ENCODE measurements around the gene SYT9.
A peak's percentile ranks its signal among the peaks of the same experiment; 100 is the strongest.

SYT9 gene, protein sequence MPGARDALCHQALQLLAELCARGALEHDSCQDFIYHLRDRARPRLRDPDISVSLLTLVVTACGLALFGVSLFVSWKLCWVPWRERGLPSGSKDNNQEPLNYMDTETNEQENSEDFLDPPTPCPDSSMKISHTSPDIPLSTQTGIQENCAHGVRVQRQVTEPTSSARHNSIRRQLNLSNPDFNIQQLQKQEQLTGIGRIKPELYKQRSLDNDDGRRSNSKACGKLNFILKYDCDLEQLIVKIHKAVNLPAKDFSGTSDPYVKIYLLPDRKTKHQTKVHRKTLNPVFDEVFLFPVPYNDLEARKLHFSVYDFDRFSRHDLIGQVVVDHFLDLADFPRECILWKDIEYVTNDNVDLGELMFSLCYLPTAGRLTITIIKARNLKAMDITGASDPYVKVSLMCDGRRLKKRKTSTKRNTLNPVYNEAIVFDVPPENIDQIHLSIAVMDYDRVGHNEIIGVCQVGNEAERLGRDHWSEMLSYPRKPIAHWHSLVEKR
- long read RNA-seq, donor 1, result 0 reads
- long read RNA-seq, donor 2, result 0 reads
- long read RNA-seq, donor 3, result 0 reads
- long read RNA-seq, donor 4, result 0 reads
- long read RNA-seq, donor 5, result 0 reads
- long read RNA-seq, donor 6, result 0 reads
- long read RNA-seq, donor 7, result 0 reads
- long read RNA-seq, donor 8, result 0 reads

DNA sequence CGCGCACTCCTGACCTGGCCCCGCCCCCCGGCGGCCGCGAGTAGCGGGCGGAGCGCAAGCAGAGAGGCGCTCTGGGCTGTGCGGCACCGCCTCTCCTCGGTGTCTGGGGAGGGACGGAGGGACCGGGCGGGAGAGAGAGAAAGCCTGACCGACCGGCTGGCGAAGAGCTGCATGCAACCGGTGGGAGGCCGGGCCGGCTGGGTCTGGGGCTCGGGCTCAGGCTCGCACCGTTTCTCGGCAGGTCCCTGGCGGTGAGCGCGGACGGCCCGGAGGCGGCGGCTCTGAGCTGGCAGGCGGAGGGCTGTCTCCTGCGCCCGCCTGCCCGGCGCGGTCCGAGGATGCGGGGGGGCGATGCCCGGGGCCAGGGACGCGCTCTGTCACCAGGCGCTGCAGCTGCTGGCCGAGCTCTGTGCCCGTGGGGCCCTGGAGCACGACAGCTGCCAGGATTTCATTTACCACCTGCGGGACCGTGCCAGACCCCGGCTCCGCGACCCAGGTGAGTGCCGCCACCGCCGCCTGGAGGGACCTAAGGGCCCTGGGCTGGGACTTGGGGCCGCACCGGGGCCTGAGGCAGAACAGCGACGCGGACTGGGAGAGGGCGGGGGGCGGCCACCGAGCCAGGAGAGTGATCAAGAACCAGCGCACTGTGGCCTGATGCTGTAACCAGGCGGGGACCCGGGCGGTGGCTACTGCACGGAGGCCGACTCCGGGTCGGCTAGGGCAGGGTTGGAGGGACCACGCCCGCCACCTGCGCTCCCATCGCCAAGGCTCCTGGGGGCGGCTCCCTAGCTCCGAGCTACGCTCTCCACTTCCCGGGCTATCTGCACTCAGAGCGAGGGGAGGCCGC lies at the start of gene SYT9:
SYT9 (plus strand) TSS at position 69 of the 847 bp plus-strand sequence; CDS start at position 352, 283 bp downstream.
- peak; percentile 86 for DNase-seq

DNA sequence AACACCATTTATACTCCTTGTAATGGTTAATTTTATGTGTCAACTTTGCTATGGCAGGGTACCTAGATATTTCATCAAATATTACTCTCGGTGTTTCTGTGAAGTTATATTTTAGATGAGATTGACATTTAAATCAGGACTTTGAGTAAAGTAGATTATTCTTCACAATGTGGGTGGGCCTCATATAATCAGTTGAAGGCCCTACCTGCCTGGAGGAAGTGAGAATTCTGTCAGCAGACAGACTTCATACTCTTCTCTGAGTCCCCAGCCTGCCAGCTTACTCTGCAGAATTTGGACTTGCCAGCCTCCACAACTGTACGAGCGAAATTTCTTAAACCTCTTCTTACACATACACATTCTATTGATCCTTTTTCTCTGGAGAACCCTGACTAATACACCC lies 49.3 kb upstream of the SYT9 start:
- DNase-seq, result no peak

DNA sequence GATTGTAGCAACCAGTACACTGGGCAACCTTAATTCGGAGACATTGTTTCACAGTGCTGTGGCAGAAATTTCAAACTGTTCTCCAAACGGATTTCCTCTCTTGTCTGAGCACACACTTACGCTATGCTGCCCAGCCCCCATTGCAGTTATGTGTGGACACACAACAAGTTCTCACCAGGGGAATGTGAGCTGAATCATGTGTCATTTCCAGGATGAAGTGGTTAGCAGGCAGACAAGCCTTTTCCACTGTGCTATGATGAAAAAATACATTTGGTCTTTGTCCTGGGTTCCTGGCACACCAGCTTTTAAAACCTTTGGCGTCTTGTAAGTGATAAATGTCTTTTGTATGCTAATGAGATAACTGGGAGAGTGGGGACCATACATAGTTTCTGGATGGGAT lies 46.9 kb upstream of the SYT9 start:
- DNase-seq, result no peak

DNA sequence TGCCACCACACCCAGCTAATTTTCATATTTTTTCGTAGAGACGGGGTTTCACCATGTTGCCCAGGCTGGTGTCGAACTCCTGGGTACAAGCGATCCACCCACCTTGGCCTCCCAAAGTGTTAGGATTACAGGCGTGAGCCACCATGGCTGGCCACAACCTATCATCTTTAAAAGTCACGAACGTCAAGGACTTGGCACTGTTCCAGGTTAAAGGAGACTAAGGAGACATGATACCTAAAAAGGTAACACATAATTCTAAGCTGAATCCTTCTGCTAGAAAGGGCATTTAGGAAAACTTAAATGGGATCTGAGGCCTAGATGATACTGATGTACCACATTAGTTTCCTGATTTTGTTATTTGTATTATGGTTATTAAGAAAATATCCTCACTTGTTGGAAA lies 43.3 kb upstream of the SYT9 start:
- no peak for DNase-seq

DNA sequence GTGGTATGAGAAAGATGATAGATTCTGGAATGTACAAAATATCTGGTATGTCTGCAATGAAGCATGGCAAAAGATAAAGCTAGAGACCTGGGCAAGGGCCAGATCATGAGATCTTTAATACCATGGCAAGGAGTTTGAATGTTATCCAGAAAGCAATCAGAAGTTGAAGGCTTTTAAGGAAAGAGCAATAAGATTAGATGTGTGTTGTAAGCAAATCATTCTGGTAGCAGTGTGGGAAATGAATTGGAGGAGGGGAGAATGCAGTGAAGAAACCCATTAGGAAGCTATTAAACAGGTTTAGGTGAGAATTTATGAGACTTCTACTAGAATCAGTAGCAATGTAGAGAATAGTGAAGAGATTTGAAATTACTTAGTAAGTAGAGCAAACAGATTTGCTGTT lies 32.2 kb upstream of the SYT9 start:
- no peak for DNase-seq

DNA sequence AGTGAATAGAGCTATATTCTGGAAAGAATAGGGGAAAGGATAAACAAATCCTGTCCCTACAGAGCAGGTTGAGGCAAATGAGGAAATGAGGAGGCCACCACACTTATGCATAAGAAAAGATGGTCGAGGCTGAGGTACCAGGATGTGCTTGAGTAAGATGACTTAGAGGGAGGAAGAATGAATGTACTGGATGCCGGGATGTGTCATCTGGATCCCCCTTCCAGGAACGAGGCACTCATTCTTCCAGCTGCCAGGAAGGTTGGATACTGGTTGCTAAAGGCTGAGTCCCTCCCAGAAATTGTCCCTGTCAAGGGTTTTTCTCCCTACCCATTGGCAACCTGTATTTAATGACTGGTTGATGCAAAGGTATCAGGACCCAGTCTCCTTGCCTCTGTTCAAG lies 31.1 kb upstream of the SYT9 start:
- DNase-seq, result no peak

DNA sequence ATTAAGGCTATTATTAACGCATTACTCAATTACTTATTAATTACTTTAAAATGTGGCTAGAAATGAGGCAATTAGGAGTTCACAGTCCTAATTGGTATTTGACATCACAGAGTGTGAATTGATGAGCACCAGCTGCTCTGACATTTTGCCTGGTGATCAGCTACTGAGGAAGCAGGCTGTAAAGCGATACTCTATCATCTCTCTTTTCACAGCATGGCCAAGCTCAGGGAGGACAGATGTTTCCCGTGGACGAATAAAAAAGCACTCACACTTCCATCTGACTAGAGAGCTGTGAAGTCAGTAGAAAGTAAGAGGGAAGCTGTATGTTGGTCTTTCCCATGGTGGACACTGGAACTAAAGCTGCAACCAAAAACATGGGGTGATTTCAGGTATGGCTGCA lies 29.1 kb upstream of the SYT9 start:
- DNase-seq, result no peak

DNA sequence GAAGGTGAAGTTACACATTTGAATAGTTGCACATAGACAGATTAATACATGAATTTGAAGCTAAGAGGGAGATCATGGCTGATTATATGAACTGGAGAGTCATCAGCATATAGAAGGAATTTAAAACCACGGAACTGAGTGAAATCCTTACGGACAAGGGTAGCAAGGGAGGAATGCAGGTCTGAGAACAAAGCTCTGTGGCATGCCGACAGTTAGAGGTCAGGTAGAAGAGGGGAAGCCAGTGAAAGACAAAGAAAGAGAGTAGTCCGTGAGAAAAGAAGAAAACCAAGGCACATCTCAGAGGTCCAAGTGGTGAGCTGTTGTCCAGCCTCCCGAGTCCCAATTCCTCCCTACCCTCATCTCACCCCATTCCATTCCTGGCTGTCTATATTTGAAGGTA lies 11.8 kb upstream of the SYT9 start:
- DNase-seq, result no peak

DNA sequence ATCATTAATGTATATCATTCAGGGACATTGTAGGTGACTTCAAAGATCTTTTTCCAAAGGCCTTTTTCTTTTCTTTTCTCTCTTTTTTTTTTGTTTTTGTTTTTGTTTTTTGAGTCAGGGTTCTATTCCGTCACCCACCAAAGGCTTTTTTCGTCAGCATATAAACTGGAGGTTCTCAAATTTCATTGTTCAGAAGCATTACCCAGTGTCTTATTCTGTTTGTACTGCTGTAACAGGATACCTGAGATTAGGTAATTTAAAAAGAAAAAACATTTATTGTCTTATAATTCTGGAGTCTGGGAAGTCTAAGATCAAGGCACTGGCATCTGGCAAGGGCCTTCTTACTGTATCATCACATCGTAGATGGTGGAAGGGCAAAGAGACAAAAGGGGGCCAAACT lies 6.4 kb upstream of the SYT9 start:
- no peak for DNase-seq

DNA sequence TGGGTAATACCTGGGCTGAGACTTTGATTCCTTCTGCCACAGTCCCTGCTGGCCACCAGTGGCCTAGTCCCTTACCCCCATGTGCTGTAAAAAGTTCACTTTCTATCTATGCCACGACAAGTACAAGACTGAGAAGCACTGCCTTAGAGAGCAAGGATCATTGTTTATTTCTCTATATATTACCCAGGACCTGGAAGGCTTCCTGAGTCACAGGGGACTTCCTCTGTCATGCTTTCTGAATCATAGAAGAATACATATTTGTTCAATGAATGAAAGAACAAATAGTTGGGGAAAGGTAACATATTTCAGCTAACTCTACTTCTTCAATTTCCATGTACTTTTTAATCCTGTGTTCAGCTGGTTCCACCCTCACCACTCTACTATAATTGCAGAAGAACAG lies 5.5 kb upstream of the SYT9 start:
- DNase-seq, result no peak

DNA sequence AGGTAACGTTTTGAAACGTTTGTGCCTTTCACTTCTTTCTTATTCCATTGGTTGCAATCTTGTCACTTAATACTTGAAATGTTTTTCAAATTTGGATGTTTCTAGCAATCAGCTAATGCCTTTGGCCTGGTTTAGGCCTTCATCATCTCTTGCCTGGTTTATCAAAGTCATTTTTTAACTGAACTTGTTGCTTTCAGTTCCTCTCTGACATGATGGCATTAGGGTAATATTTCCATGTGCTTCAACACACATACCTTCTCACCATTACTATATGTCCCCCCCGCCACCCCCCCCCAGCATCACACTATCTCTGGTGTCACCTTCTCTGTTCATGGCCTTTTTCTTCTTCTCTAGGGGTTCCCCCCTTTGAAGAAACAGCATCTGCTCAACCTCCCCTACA lies 1.5 kb upstream of the SYT9 start:
- no peak for DNase-seq

DNA sequence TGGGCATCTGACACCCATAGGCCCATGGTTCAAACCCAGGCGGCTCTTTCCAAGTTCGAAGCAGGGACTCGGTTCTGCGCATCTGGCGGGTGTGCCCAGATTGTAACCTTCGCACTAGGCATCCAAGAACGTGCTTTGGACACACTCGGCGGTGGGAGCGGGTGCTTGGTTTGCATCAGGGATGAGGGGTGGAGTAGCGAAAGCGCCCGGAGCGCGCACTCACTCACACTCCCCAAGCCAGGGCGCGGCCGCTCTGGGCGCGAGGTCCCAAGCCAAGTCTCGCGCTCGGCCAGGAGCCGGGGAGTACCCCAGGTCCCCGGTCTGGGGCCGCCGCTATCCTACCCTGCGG lies 243 bp upstream of the SYT9 start:
- no peak for DNase-seq

DNA sequence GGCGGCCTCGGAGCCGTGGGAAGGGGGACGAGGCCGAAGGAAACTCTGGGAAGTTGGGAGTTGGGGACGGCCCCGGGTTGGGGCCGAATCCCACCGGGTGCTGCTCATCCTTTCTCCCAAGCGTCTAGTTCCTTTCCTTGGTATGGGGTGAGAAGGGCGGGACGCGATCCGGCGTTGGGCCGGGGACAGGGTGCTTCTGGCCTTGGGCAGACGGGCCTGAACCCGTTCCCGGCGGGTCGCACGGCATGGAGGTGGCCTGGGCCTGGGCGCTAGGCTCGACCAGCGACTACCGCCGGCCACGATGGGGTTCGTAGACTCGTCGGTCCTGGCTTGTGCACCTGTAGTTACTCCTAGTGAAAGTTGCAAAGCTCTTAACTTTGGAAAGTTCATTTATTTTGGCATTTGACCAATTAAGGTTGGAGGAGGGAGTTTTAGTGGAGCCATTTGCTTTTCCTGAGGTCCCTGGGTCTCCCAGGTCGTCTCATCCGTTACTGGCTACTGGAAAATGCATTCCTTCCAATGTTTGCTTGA lies 1.0 kb downstream of the SYT9 start:
- no peak for DNase-seq

DNA sequence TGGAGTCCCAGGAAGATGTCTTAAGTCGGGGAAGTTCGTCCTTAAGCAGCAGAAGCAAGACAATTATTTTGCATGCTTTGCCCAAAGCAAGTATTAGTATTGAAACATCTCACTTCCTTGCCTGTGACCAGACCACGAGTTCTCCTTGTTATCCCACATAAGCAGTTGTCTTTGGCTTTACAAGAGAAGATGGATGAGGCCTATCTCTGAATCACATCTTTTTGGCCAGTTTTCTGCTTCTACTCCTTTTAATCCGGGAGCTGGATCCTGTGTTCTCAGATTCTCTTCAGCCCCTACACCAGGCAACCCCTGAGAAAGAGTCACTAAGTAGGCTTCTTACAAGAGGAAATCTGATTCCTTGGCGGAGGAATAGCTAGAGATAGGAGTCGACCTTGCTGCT lies 2.1 kb downstream of the SYT9 start:
- no peak for DNase-seq

DNA sequence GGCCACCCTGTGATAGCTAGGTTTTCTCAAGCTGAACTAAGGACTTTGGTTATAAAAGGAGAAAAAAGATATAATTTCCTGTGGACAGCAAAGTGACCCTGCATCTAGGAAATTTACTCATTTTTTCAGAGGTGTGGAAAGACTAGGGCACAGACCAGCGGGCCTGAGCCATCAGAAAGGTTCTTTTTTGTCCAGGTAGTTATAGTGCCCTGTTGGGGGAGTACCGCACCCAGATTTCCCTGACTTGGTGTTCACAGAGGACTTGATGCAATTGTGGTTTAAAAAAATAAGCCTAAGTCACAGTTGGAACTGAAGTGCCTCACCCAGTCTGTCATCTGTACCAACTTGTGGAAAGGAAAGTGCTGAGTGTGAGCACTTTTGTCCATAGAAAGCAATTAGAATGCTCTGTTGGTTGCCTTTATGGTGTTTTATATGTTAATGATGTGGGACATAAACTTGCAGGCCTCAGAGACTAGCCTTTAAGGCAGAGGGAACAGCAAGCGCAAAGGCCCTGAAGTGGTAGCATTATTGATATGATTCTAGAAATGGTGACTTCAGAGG lies 3.1 kb downstream of the SYT9 start:
- DNase-seq, result no peak

DNA sequence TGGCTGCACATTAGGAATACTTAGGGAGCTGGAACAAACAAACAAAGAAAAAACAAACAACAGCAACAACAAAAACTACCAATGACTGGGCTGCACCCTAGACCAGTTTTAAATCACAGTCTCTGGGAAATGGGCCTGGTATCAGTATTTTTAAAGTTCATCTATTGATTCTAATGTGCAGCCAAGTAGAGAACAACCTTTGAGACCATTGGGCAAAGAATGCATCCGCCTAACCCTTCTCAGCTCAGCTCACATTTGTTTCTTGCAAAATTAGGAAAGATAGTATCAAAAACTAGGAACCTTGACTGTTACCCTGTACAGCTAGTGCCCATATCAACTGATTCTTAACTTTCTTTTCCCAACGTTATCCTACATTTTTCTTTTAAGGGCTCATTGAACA lies 5.2 kb downstream of the SYT9 start:
- DNase-seq, result no peak

DNA sequence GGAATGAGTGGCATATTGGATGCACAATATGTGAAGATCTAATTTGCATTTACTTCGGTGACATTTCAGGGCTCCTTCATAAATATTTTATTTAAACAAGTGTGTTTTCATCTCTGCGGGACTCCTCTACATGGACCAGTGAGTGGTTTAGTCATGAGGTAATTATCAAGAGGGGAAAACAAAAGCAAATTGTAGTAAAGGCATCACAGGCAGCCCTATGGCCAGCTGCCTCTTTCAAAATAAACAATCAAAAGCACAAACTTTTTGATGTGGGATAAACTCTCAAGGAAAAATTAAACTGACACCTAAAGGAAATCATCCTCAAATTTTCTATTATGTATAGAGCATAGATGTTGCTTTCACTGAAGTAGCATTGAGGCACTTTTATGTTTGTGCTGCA lies 6.0 kb downstream of the SYT9 start:
- DNase-seq, result no peak

DNA sequence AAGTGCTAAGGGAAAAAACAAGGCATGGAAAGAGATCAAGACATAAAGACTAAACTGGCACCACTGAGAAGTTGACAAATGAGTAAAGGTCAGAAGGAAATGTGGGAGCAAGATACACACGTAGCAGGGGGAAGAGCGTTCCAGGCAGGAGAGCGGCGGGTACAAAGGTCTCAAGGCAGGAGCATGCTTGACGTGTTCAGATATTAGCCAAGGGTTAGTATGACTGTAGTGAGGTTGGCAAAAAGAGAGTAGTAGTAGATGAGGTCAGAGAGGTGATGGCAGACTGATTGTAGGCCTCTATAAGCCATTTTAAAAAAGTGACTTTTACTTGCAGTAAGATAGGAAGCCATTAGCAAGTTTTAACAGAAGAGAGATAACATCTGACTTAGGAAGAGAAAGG lies 9.9 kb downstream of the SYT9 start:
- DNase-seq, result no peak

DNA sequence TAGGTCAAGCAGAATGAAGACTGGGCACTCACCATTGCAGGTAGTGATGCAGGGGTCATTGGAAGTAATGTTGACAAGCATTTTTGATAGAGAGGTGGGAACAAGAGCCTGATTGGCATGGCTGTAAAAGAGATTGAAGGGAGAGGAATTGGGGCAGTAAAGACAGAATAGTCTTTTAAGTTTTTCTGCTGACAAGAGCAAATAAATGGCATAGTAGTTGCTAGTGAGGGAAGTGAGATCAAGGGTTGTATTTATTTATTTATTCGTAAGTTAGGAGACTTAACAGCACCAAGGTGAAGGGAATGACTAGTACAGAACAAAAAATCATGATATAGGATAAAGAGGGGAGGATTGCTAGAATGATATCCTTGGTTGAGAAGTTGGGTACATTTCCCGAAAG lies 11.0 kb downstream of the SYT9 start:
- DNase-seq, result no peak

DNA sequence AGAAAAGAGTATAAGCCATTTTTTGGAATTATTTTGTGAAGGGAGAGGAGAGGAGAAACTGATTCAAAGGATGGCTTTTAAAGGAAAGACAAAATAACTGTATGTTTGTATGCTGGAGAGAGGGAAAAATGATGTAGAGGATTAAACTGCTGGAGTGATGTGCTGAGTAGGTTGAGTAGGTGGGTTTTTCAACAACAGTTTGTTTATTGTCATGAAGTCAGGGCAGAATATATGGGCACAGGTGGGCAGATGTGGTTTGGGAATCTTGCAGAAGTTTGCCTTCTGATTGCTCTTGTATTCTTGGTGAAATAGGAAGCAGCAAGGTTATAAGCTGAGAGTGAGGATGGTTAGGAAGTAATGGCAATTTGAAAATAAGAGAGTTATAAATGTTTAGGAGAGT lies 12.1 kb downstream of the SYT9 start:
- no peak for DNase-seq

DNA sequence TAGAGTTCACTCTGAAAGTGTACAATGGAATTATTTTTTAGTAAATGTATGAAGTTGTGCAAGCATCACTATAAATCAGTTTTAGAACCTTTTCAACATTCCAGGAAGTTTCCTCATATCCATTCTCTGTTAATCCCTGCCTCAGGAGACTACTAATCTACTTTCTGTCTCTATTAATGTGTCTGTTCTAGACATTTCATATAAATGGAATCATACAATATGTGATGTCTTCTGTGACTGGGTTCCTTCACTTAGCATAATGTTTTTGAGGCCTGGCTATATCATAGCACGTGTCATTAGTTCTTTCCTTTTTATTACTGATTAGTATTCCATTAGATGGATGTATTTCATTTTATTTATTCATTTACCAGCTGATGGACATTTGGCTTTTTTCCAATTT lies 17.1 kb downstream of the SYT9 start:
- DNase-seq, result no peak

DNA sequence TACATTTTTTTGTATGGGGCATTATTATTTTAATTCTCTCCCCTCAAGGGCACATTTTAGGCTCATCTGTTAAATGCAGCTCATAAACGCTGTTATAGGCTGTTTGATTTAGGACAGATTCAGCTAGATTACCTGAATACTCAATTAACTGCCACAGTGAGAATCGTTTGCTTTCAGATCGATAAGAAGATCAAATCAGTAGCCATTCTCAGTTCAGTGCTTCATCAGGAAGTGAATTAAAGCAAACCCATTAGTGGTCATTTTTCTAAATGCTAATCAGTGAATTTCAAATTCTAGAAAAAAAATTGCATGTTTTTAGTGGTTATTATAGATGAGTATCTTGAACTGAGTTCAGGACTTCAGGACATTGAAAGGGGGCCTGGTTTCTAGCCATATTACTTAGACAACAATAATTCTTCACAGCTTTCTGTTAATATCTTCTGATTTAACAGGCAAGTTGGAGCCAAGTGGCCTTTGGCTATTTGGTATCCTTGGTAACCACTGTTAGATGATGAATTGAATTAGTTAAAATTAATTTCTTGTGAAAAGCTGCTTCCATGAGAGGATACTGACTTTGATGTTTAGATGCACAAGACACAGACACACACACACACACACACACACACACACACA lies 18.6 kb downstream of the SYT9 start:
- no peak for DNase-seq
